Endodermal cell (in vitro differentiated cells): ENCODE results near the gene EPS8L2. TPM values are rescaled to one million over a fixed set of nuclear protein-coding genes. Genes with fewer than 3 reads are reported as not detected.

ENCODE experiments used
- DNase-seq: peaks from one replicate; pipeline ENCODE4 v3.0.0-alpha.2; 2017
- H3K27ac ChIP-seq: 2 replicates; pipeline ENCODE4 v1.5.1; 2013; ENCODE audit warnings: mild to moderate bottlenecking, low read depth, low read length, moderate library complexity
- H3K27me3 ChIP-seq: 2 replicates; pipeline ENCODE4 v1.6.1; 2013; ENCODE audit warnings: mild to moderate bottlenecking, low read length, moderate library complexity; ENCODE audit not compliant: insufficient read depth, control insufficient read depth, poor library complexity, severe bottlenecking
- H3K36me3 ChIP-seq: 2 replicates; pipeline ENCODE4 v1.7.0; 2013; ENCODE audit warnings: mild to moderate bottlenecking, low read length, moderate library complexity; ENCODE audit not compliant: control insufficient read depth, insufficient read depth
- H3K4me1 ChIP-seq: one replicate; pipeline ENCODE4 v1.7.0; 2013; ENCODE audit warnings: low read length; ENCODE audit not compliant: control insufficient read depth, insufficient read depth
- H3K4me3 ChIP-seq: 2 replicates; pipeline ENCODE4 v1.5.1; 2013; ENCODE audit warnings: mild to moderate bottlenecking, low read length, moderate library complexity
- H3K9ac ChIP-seq: 2 replicates; pipeline ENCODE4 v1.6.1; 2013; ENCODE audit warnings: mild to moderate bottlenecking, low read length, moderate library complexity; ENCODE audit not compliant: poor library complexity, severe bottlenecking; ENCODE audit errors: extremely low read depth
- H3K9me3 ChIP-seq: 2 replicates; pipeline ENCODE4 v1.6.1; 2013; ENCODE audit warnings: mild to moderate bottlenecking, low read length, moderate library complexity; ENCODE audit not compliant: control insufficient read depth
- H3K27ac Mint-ChIP-seq: 2 replicates; pipeline ENCODE4 v1.8.0; 2020; ENCODE audit warnings: mixed read lengths
- H3K27me3 Mint-ChIP-seq: 2 replicates; pipeline ENCODE4 v1.8.0; 2021; ENCODE audit warnings: mild to moderate bottlenecking, mixed read lengths; ENCODE audit not compliant: insufficient read depth
- H3K36me3 Mint-ChIP-seq: 2 replicates; pipeline ENCODE4 v1.8.0; 2020; ENCODE audit warnings: low read depth, mixed read lengths
- H3K4me1 Mint-ChIP-seq: 2 replicates; pipeline ENCODE4 v1.8.0; 2020; ENCODE audit warnings: mixed read lengths
- H3K4me3 Mint-ChIP-seq: 2 replicates; pipeline ENCODE4 v1.8.0; 2020; ENCODE audit warnings: mild to moderate bottlenecking, moderate library complexity, mixed read lengths
- H3K9me3 Mint-ChIP-seq: 2 replicates; pipeline ENCODE4 v1.8.0; 2020; ENCODE audit warnings: mild to moderate bottlenecking, mixed read lengths
- WGBS, 2 experiments: methylation state at CpG; one replicate each; pipeline versions ENCODE4 v1.1.5 to v1.1.7; 2013; ENCODE audit warnings: missing lambda C conversion rate in 2 of 2, mixed read lengths in 1 of 2; ENCODE audit not compliant: insufficient coverage in 1 of 2, insufficient read length in 1 of 2; 5-methylcytosine and 5-hydroxymethylcytosine counted together
- total RNA-seq, 2 donors: library from RNA; stranded (reverse); fragmentation: NEBNext Ultra II Directional in 1 of 2; extraction: Animal tissue kit (Norgen Biotek cat#: 25700) in 1 of 2; gene quantifications; 2 replicates in 1 of 2; 3 replicates in 1 of 2; pipeline ENCODE4 v1.2.1, GENCODE V29; 2021
- TF ChIP-seq, protein P1 (sequence below): fragments of 200-600 bp; sonication (generic); conservative IDR thresholded peaks from 2 replicates; pipeline ENCODE4 v1.5.0; 2021; ENCODE audit warnings: antibody characterized with exemption, mild to moderate bottlenecking

EPS8L2 gene
- total RNA-seq, 2 donors from 2014 or later, result 26.2 to 28.0 TPM

DNA sequence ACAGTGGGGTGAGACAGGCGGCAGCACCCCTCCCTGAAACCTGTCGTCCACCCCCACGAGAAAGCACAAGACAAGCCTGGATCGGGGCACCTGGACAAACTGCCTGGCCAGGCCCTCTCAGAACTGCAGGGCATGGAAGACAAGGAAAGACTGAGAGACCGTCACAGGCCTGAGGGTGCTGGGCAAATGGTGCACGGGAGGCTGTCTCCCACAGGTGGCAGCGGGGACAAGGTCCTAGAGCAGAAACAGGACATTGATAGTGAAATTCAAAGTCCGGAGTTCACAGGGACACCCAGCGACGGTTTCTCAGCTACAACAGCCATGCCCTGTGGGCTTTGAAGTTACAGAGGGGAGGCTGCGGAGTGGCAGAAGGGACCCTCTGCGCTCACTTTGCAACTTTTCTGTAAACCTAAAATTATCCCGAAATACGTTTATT, 48.3 kb upstream of the EPS8L2 start:
- Mint-ChIP-seq H3K4me3 (no peak overlapping the region), H3K27me3 (no peaks in the 10 kb centered on the region), H3K27ac (no peak overlapping the region), H3K9me3 (no peaks in the 10 kb centered on the region), H3K4me1 (no peaks in the 10 kb centered on the region), H3K36me3 (peaks cover 34% of the 10 kb centered on the region)
- no peak overlapping the region for H3K9ac ChIP-seq
- WGBS, 2 experiments, result 91 to 92% methylated on average over 9 to 14 of the region's 14 CpGs
- no peak overlapping the region for H3K27ac ChIP-seq
- no peak overlapping the region for H3K4me3 ChIP-seq
- TF ChIP-seq, protein P1, sequence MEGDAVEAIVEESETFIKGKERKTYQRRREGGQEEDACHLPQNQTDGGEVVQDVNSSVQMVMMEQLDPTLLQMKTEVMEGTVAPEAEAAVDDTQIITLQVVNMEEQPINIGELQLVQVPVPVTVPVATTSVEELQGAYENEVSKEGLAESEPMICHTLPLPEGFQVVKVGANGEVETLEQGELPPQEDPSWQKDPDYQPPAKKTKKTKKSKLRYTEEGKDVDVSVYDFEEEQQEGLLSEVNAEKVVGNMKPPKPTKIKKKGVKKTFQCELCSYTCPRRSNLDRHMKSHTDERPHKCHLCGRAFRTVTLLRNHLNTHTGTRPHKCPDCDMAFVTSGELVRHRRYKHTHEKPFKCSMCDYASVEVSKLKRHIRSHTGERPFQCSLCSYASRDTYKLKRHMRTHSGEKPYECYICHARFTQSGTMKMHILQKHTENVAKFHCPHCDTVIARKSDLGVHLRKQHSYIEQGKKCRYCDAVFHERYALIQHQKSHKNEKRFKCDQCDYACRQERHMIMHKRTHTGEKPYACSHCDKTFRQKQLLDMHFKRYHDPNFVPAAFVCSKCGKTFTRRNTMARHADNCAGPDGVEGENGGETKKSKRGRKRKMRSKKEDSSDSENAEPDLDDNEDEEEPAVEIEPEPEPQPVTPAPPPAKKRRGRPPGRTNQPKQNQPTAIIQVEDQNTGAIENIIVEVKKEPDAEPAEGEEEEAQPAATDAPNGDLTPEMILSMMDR, result no peak
- H3K9me3 ChIP-seq, result no peaks in the 10 kb centered on the region
- no peaks in the 10 kb centered on the region for H3K27me3 ChIP-seq
- no peak for DNase-seq
- peaks cover 35% of the 10 kb centered on the region for H3K36me3 ChIP-seq
- H3K4me1 ChIP-seq, result no peaks in the 10 kb centered on the region

DNA sequence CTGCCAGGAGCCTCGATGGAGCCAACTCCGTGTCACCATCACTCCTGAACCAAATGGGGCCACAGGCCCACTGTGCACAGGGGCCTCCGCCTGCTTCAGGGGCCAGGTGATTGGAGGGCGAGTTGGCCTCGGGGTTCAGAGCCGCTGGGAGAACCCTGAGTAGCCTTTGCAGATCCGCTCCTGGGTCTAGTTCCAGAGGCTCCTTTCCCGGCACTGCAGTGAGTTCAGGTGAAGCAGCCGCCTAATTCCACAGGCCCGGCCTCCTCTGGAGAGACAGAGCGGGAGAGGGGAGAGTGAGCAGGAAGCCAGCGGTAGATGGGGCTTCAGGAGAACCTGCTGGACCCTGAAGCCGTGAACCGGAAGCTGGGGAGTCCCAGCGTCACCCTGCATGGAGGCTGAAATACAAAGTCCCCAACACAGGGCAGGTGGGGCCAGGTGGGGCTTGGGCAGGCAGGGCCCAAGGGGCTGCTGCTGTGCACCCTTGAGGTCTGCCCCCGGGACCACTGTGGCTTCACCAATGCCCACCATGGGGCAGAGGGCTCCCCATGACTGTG, 46.4 kb upstream of the EPS8L2 start:
- no peak overlapping the region for H3K27ac ChIP-seq
- WGBS, 2 experiments, result 91 to 95% methylated on average over 12 to 16 of the region's 16 CpGs
- Mint-ChIP-seq H3K4me3 (no peak overlapping the region), H3K9me3 (no peaks in the 10 kb centered on the region), H3K36me3 (peaks cover 28% of the 10 kb centered on the region), H3K4me1 (no peaks in the 10 kb centered on the region), H3K27ac (no peak overlapping the region), H3K27me3 (no peaks in the 10 kb centered on the region)
- TF ChIP-seq, protein P1, result no peak
- H3K9ac ChIP-seq, result no peak overlapping the region
- DNase-seq, result no peak
- H3K4me1 ChIP-seq, result no peaks in the 10 kb centered on the region
- H3K36me3 ChIP-seq, result peaks cover 29% of the 10 kb centered on the region
- no peak overlapping the region for H3K4me3 ChIP-seq
- H3K9me3 ChIP-seq, result no peaks in the 10 kb centered on the region
- no peaks in the 10 kb centered on the region for H3K27me3 ChIP-seq

DNA sequence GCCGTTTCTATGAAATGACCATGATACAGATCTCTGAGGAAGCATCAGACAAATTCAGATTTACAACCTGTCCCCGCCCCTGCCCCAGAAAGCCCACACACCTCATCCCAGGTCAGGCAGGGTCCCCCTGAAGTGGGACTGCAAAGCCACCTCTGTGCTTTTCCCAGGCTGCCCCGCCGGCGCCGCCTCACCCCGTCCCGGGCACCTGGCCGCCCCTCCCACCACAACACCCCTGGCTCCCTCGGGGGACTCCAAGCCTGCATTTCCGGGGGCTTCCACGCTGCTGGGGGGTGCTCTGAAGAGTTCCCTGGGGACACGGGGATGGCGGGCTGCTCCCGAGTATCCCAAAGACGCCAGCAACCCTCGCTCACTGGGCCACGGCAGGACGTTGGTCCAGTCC, 45.8 kb upstream of the EPS8L2 start:
- H3K4me3 ChIP-seq, result no peak overlapping the region
- no peaks in the 10 kb centered on the region for H3K27me3 ChIP-seq
- peaks cover 33% of the 10 kb centered on the region for H3K36me3 ChIP-seq
- no peak overlapping the region for H3K9ac ChIP-seq
- Mint-ChIP-seq H3K36me3 (peaks cover 24% of the 10 kb centered on the region), H3K9me3 (no peaks in the 10 kb centered on the region), H3K4me3 (no peak overlapping the region), H3K27ac (no peak overlapping the region), H3K27me3 (no peaks in the 10 kb centered on the region), H3K4me1 (no peaks in the 10 kb centered on the region)
- DNase-seq, result no peak
- no peaks in the 10 kb centered on the region for H3K4me1 ChIP-seq
- H3K9me3 ChIP-seq, result no peaks in the 10 kb centered on the region
- H3K27ac ChIP-seq, result no peak overlapping the region
- 94 to 95% methylated on average over 14 to 19 of the region's 19 CpGs for WGBS, 2 experiments
- TF ChIP-seq, protein P1, result no peak
